GM12872 (cell line): ENCODE data around the gene SH3PXD2B.

Experiments
- TF ChIP-seq, protein P1 (sequence below): IDR thresholded peaks from 3 replicates; pipeline ENCODE4 v1.5.1; 2011; ENCODE audit warnings: low read depth, mild to moderate bottlenecking, low read length, moderate library complexity; ENCODE audit not compliant: insufficient read depth

The SH3PXD2B gene

DNA sequence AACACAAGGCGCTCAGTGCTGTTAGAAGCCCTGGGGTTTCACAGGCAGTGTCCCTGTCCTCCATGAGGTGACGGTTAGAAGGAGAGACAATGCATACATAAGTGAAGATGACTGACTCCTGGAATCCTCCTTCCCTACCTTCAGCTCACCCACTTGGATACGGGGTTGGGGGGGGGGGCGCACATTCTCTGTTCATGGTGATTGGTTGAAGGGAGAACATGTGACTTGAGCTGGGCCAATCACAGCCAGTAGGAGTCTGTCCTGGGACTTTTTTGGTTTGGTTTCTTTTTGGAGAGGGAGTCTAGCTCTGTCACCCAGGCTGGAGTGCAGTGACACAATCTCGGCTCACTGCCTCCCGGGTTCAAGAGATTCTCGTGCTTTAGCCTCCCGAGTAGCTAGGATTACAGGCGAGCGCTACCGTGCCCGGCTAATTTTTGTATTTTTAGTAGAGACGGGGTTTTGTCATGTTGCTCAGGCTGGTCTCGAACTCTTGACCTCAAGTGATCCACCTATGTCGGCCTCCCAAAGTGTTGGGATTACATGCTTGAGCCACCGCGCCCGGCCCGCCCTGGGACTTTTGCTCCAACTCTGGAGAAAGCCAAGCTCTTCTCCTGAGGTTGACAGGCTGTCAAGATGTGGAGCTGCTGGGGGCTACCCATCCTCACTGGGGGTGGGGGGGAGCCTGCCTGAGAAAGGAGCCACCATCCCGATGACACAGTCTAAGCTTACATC is 30.8 kb downstream of the SH3PXD2B start:
- TF ChIP-seq, protein P1, sequence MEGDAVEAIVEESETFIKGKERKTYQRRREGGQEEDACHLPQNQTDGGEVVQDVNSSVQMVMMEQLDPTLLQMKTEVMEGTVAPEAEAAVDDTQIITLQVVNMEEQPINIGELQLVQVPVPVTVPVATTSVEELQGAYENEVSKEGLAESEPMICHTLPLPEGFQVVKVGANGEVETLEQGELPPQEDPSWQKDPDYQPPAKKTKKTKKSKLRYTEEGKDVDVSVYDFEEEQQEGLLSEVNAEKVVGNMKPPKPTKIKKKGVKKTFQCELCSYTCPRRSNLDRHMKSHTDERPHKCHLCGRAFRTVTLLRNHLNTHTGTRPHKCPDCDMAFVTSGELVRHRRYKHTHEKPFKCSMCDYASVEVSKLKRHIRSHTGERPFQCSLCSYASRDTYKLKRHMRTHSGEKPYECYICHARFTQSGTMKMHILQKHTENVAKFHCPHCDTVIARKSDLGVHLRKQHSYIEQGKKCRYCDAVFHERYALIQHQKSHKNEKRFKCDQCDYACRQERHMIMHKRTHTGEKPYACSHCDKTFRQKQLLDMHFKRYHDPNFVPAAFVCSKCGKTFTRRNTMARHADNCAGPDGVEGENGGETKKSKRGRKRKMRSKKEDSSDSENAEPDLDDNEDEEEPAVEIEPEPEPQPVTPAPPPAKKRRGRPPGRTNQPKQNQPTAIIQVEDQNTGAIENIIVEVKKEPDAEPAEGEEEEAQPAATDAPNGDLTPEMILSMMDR: no peak

DNA sequence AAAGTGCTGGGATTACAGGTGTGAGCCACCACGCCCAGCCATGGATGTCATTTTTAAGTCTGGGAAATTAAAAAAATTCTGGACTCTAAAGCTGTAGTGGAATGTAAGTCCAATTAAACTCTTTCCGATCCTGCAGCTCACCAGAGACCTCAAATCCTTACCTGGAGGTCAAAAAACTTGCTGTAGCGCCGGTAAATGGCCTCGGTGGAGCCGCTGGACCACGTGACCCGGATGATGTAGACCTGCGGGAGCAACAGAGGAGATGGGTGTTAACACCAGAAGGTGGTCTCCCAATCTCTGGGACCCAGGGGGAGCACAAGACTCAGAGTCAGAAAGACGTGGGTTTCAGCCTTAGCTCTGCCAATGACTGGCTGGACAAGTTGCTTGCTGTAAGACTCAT is 32.1 kb downstream of the SH3PXD2B start:
- TF ChIP-seq, protein P1: no peak

DNA sequence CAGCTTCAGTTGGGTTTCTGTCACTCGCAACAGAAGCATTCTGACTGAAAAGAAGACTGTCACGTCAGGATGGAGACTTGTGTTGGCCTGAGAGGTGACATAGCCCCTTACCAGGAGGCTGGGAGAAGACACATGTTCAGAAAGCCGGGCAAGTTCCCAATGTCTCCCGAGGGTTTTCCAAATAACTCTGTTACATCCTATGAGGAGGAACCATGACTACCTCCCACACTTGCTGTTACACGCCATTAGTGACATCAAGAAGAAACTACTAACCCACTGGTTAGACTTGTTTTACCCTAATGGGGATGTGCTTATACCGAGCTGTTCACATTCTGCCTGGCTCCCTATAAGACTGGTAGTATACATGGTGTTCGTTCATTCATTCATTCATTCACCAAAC is 33.3 kb downstream of the SH3PXD2B start:
- TF ChIP-seq, protein P1: no peak

DNA sequence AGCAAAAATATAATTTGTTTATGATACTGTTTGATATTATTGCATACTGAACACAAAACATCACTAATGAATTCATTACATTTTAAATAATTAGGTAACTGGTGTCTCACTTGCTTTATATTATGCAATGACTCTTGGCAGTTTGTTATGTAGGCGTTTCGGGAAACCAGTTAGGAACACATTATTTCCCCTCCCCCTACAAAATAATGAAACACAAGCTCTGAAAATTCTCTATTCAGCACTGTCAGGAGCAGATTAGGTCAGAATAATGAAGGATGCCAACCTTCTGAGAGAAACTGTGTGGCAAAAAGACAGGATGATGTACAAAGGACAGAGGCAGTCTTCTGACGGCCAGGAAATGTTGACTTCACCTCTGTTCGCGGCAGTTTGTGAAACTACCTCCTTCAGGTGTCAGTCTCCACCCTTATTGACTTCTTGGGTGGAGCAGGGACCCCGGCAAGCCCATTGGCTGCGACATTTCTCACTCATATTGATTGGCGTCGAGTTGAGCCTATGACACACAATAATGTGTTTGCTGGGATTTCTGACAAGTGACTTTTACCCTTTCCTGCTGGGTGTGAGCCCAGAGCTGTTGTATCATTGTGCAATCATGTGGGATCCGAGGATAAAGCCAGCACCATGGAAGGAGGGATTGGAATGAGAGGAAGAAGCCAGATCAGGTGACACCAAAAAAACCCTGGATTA is 33.9 kb downstream of the SH3PXD2B start:
- TF ChIP-seq, protein P1: no peak

- TF ChIP-seq, protein P1: no peak
Observed at GRCh38 chr5:172418862-172419814, 35.2 kb downstream of the SH3PXD2B start.

DNA sequence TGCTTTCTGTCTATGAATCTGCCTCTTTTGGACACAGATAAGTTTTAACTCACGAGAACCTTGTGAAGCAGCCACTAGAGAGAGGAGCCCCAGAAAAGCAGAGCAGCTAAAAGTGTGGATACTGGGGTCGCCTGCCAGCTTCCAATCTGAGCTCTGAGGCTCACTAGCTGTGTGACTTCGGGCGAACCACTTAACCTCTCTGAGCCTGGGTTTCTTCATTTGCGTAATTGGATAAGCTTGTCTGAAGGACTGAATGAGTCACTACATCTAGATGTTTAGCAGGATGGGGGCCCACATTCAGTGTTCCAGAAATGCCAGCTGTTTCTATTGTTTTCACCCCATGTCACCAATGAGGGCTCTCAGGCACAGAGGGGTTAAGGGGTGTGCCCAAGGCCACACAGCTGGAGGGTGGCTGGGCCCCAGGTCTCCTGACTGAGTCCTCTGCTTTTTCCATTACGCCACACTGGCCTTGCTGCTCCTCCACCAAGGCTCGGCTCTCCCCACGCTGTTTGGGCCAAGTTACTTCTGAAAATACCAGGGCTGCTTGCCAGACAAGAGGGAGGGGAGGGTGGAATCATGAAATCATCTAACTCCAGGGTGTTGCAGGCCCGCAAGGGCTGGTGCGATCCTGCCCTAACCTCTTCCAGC is 36.2 kb downstream of the SH3PXD2B start:
- TF ChIP-seq, protein P1: no peak
